Endothelial cell of umbilical vein (primary cell): ENCODE measurements around the gene HMCN1. TPM values are rescaled to one million over a fixed set of nuclear protein-coding genes. Genes with fewer than 3 reads are reported as not detected.

ENCODE experiments used
- BruUV-seq: library from RNA; stranded (reverse); fragments of 400-500 nt; replicated peaks from 2 replicates; lab custom pipeline; 2021; lab: Mats Ljungman, UMichigan
- CTCF ChIA-PET: fragments of 300-600, 350-600 bp; sonication (Branson Sonifier 250); formaldehyde crosslinking; loops from one replicate; lab custom pipeline; 2021; ENCODE audit warnings: antibody characterized with exemption, inconsistent platforms; lab: Charles Lee
- POLR2A ChIA-PET: fragments of 300-600, 350-600 bp; sonication (Branson Sonifier 250); formaldehyde crosslinking; loops from one replicate; lab custom pipeline; 2021; ENCODE audit warnings: antibody characterized with exemption, inconsistent platforms; lab: Charles Lee
- DNase-seq: peaks from one replicate; pipeline ENCODE4 v3.0.0-alpha.2; 2011; ENCODE audit warnings: low read depth, low spot score
- FAIRE-seq: peaks from 2 replicates; lab custom pipeline; 2011; peaks lifted over from hg19 to GRCh38; lab: Jason Lieb, UNC
- H2AFZ ChIP-seq: 2 replicates; pipeline ENCODE4 v1.6.0; 2012; ENCODE audit warnings: low read depth, low read length, control low read depth, inconsistent platforms
- H3K27ac ChIP-seq: 2 replicates; pipeline ENCODE4 v1.5.1; 2011; ENCODE audit warnings: low read depth, mild to moderate bottlenecking, control low read depth, low read length, moderate library complexity; ENCODE audit not compliant: insufficient read depth
- H3K27me3 ChIP-seq, 2 experiments: 2 replicates each; pipeline versions ENCODE4 v1.6.0 to v1.6.1; 2011; ENCODE audit warnings: low read length in 2 of 2, mixed read lengths in 1 of 2; ENCODE audit not compliant: control insufficient read depth in 2 of 2, insufficient read depth in 2 of 2
- H3K36me3 ChIP-seq, 2 experiments: 2 replicates in 1 of 2; 3 replicates in 1 of 2; pipeline ENCODE4 v1.5.1; 2011; ENCODE audit warnings: low read length in 2 of 2, mild to moderate bottlenecking in 1 of 2, moderate library complexity in 1 of 2; ENCODE audit not compliant: control insufficient read depth in 2 of 2, insufficient read depth in 2 of 2; ENCODE audit errors: extremely low read depth in 1 of 2
- H3K4me1 ChIP-seq: 3 replicates; pipeline ENCODE4 v1.5.1; 2011; ENCODE audit warnings: mild to moderate bottlenecking, low read length; ENCODE audit not compliant: control insufficient read depth, insufficient read depth; ENCODE audit errors: extremely low read depth
- H3K4me2 ChIP-seq: 2 replicates; pipeline ENCODE4 v1.6.1; 2011; ENCODE audit warnings: low read length, control low read depth, mixed read lengths; ENCODE audit not compliant: insufficient read depth
- H3K4me3 ChIP-seq, 3 experiments: fragments of 200-600 bp in 1 of 3; sonication (generic), shearing (Covaris generic) in 1 of 3; replicated peaks in 1 of 3; 2 replicates each; pipeline ENCODE4 v1.5.1; 2011 to 2016; ENCODE audit warnings: control low read depth in 3 of 3, low read length in 3 of 3, mild to moderate bottlenecking in 2 of 3, inconsistent platforms in 1 of 3, low read depth in 1 of 3, moderate library complexity in 1 of 3; ENCODE audit not compliant: insufficient read depth in 1 of 3
- H3K79me2 ChIP-seq: 2 replicates; pipeline ENCODE4 v1.6.0; 2012; ENCODE audit warnings: low read length, inconsistent platforms; ENCODE audit not compliant: control insufficient read depth, insufficient read depth
- H3K9ac ChIP-seq: replicated peaks from 2 replicates; pipeline ENCODE3; 2011; ENCODE audit warnings: low read length, control low read depth; ENCODE audit not compliant: insufficient read depth; ENCODE audit errors: extremely low read depth
- H3K9me1 ChIP-seq: replicated peaks from 3 replicates; pipeline ENCODE4 v1.6.0; 2011; ENCODE audit warnings: mild to moderate bottlenecking, low read length; ENCODE audit not compliant: control insufficient read depth, insufficient read depth; ENCODE audit errors: extremely low read depth
- H3K9me3 ChIP-seq: replicated peaks from 2 replicates; pipeline ENCODE4 v1.5.1; 2012; ENCODE audit warnings: low read length, inconsistent platforms; ENCODE audit not compliant: control insufficient read depth, insufficient read depth
- H4K20me1 ChIP-seq: replicated peaks from 2 replicates; pipeline ENCODE3; 2011; ENCODE audit warnings: mild to moderate bottlenecking, low read length; ENCODE audit not compliant: control insufficient read depth, insufficient read depth; ENCODE audit errors: extremely low read depth
- EZH2 ChIP-seq: IDR thresholded peaks from 2 replicates; pipeline ENCODE4 v1.6.1; 2012; ENCODE audit warnings: borderline replicate concordance, low read depth, mild to moderate bottlenecking, moderate library complexity, low read length, inconsistent platforms; ENCODE audit not compliant: severe bottlenecking
- FOS ChIP-seq: IDR thresholded peaks from 2 replicates; pipeline ENCODE4 v1.6.1; 2011; ENCODE audit warnings: mild to moderate bottlenecking, low read length, moderate library complexity, borderline replicate concordance; ENCODE audit not compliant: insufficient read depth
- GATA2 ChIP-seq: IDR thresholded peaks from 2 replicates; pipeline ENCODE4 v1.7.0; 2011; ENCODE audit warnings: low read depth, mild to moderate bottlenecking, moderate library complexity, mixed read lengths, low read length; ENCODE audit not compliant: insufficient read length, insufficient read depth
- JUN ChIP-seq: IDR thresholded peaks from 2 replicates; pipeline ENCODE4 v1.6.1; 2011; ENCODE audit warnings: borderline replicate concordance, low read depth; ENCODE audit not compliant: insufficient read length, insufficient read depth
- MYC ChIP-seq: IDR thresholded peaks from one replicate; pipeline ENCODE4 v1.6.1; 2011; ENCODE audit warnings: mild to moderate bottlenecking, low read depth, low read length
- POLR2A ChIP-seq: IDR thresholded peaks from 2 replicates; pipeline ENCODE4 v1.6.1; 2012; ENCODE audit warnings: low read depth, mild to moderate bottlenecking, control low read depth, low read length
- POLR2AphosphoS5 ChIP-seq: IDR thresholded peaks from 2 replicates; pipeline ENCODE4 v1.6.1; 2012; ENCODE audit warnings: low read depth, mild to moderate bottlenecking, control low read depth, low read length, moderate library complexity; ENCODE audit not compliant: insufficient read depth
- dilution Hi-C: fragments of 300-500 bp; cut with MboI; formaldehyde crosslinking; loops from one replicate; pipeline ENCODE4 v1.15.0; 2019; ENCODE audit warnings: low sequenced_read_pairs; ENCODE audit not compliant: extremely low pct_ligation_motif_present
- intact Hi-C: fragments of 100-400 bp; cut with micrococcal nuclease; formaldehyde crosslinking; loops from one replicate; pipeline ENCODE4 v1.10.0; 2022
- polyA plus RNA-seq, 4 experiments: library from polyadenylated mRNA; depleted of rRNA in 3 of 4; stranded (reverse) in 3 of 4; unstranded in 1 of 4; fragments of >200 nt; gene quantifications; 2 replicates each; pipeline versions ENCODE4 v1.2.1 to v1.2.3, GENCODE V29; 2011 to 2012; ENCODE audit warnings: missing spikeins in 1 of 4
- total RNA-seq: library from RNA; stranded (reverse); gene quantifications from 2 replicates; pipeline ENCODE4 v1.2.3, GENCODE V29; 2021
- TF ChIP-seq, protein P1 (sequence below), 2 donors: IDR thresholded peaks; 1 replicate in 1 of 2; 2 replicates in 1 of 2; pipeline ENCODE4 v1.5.1; 2011; ENCODE audit warnings: low read length in 2 of 2, mild to moderate bottlenecking in 2 of 2, moderate library complexity in 2 of 2, control low read depth in 1 of 2, inconsistent platforms in 1 of 2, low read depth in 1 of 2; ENCODE audit not compliant: insufficient read depth in 1 of 2; ENCODE audit errors: extremely low read depth in 1 of 2
- TF ChIP-seq, protein P2 (sequence below): IDR thresholded peaks from 2 replicates; pipeline ENCODE4 v1.6.1; 2011; ENCODE audit not compliant: insufficient read depth, insufficient read length

Gene HMCN1
- total and polyA plus RNA-seq, 2 donors (not counting 3 experiments of a cell fraction or from before 2014, with no cell fraction given) = 10.3 to 16.0 TPM

DNA sequence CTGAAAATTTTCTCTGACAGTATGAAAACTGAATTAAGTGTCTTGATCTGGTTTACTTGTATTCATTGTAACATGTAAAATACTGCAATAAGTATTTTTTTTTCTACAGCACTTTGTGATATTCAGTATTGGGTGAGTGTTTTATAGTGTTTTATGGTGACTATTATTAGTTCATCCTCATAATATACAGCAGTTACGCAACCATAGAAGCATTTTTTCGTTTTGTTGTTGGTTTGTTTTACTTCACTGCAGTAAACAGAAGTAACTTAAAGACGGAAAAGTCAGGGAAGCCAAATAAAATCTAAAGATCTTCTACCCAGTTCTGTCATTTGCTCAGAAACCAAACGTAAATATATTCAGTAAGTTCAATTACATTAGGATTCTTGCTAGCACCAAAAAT lies 390.8 kb downstream of the HMCN1 start:
- intact Hi-C loops (no loop called here), dilution Hi-C loops (no loop called here)
- Histone ChIP-seq H3K27ac (no peak overlapping the region), H3K36me3 (no peaks in the 10 kb centered on the region), H3K9ac (no peak overlapping the region), H3K4me3 (no peak overlapping the region), H2AFZ (no peak overlapping the region), H3K4me2 (no peak overlapping the region), H3K4me1 (no peaks in the 10 kb centered on the region), H4K20me1 (no peaks in the 10 kb centered on the region), H3K79me2 (no peaks in the 10 kb centered on the region), H3K9me3 (no peaks in the 10 kb centered on the region), H3K27me3 (no peaks in the 10 kb centered on the region), H3K9me1 (no peaks in the 10 kb centered on the region)
- FAIRE-seq (no peak), DNase-seq (no peak)
- no peak for TF ChIP-seq POLR2A
- TF ChIP-seq GATA2 = no peak
- TF ChIP-seq POLR2AphosphoS5 = no peak
- TF ChIP-seq, protein P1, sequence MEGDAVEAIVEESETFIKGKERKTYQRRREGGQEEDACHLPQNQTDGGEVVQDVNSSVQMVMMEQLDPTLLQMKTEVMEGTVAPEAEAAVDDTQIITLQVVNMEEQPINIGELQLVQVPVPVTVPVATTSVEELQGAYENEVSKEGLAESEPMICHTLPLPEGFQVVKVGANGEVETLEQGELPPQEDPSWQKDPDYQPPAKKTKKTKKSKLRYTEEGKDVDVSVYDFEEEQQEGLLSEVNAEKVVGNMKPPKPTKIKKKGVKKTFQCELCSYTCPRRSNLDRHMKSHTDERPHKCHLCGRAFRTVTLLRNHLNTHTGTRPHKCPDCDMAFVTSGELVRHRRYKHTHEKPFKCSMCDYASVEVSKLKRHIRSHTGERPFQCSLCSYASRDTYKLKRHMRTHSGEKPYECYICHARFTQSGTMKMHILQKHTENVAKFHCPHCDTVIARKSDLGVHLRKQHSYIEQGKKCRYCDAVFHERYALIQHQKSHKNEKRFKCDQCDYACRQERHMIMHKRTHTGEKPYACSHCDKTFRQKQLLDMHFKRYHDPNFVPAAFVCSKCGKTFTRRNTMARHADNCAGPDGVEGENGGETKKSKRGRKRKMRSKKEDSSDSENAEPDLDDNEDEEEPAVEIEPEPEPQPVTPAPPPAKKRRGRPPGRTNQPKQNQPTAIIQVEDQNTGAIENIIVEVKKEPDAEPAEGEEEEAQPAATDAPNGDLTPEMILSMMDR (IDR thresholded peaks at IDR 0.05; ENCODE audit: extremely low read depth in 1 of 2, insufficient read depth in 1 of 2, low read depth in 1 of 2, low read length in 2 of 2) = no peak
- TF ChIP-seq JUN = no peak
- no peak for TF ChIP-seq MYC
- ChIA-PET POLR2A (no interaction called here), CTCF (no interaction called here)
- BruUV-seq = no TSS peak

DNA sequence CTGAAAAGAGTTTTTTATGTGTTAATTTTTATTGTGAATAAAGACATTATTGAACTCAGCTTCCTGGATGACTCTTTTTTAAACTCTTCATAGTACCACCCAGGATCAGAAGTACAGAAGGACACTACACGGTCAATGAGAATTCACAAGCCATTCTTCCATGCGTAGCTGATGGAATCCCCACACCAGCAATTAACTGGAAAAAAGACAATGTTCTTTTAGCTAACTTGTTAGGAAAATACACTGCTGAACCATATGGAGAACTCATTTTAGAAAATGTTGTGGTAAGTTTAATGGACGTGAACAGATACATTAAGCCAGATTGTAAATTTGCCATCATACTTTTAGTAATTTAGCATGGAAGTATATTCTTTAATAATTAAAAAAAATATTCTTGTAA lies 391.3 kb downstream of the HMCN1 start:
- TF ChIP-seq POLR2A (no peak), MYC (no peak), FOS (no peak), EZH2 (no peak), POLR2AphosphoS5 (no peak), JUN (no peak)
- TF ChIP-seq, protein P2, sequence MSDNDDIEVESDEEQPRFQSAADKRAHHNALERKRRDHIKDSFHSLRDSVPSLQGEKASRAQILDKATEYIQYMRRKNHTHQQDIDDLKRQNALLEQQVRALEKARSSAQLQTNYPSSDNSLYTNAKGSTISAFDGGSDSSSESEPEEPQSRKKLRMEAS = no peak
- TF ChIP-seq, protein P1 (IDR thresholded peaks at IDR 0.05; ENCODE audit: extremely low read depth in 1 of 2, insufficient read depth in 1 of 2, low read depth in 1 of 2, low read length in 2 of 2) = no peak
- no peak overlapping the region for H3K27ac ChIP-seq
- no peaks in the 10 kb centered on the region for H3K36me3 ChIP-seq
- DNase-seq (no peak), FAIRE-seq (no peak)
- no peaks in the 10 kb centered on the region for H3K79me2 ChIP-seq
- no peaks in the 10 kb centered on the region for H3K9me1 ChIP-seq
- no peaks in the 10 kb centered on the region for H3K27me3 ChIP-seq
- no TSS peak for BruUV-seq
- intact Hi-C loops = no loop called here
- CTCF ChIA-PET = no interaction called here
- no peak overlapping the region for H3K9ac ChIP-seq
- no peaks in the 10 kb centered on the region for H3K9me3 ChIP-seq
- POLR2A ChIA-PET = no interaction called here
- no peak overlapping the region for H2AFZ ChIP-seq
- H3K4me2 ChIP-seq = no peak overlapping the region
- no peaks in the 10 kb centered on the region for H4K20me1 ChIP-seq
- no peaks in the 10 kb centered on the region for H3K4me1 ChIP-seq
- H3K4me3 ChIP-seq = no peak overlapping the region
- dilution Hi-C loops = no loop called here
